IPS-NIHi7 (cell line): Measurements from ENCODE around the gene BEAN1.

Experiments used
- DNase-seq: peaks from one replicate; pipeline ENCODE4 v3.0.0; 2012; ENCODE audit warnings: mixed read lengths; ENCODE audit errors: extremely low spot score

Gene BEAN1

GRCh38 chr16:66419527-66419926 lies 7.6 kb upstream of the BEAN1 start:
- peak; percentile 41 for DNase-seq

GRCh38 chr16:66420396-66420795 lies 6.7 kb upstream of the BEAN1 start:
- DNase-seq: no peak

DNA sequence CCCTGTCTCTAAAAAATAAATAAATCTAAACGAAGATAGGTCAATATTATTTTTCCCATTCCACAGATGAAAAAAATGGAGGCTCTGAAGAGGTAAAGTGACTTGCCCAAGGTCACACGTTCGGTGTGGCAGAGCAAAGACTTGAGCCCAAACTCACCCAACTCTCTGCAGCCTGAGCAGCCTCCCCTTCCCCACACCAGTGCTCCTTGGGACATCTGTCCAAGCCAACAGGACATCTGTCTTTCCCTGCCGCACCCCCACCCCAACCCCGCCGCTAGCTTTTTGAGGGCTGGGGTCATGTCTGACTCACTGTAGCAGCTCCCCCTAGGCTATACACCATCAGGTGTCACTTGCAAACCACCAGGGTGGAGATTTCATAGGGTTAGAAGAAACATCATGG lies 5.2 kb upstream of the BEAN1 start:
- no peak for DNase-seq

GRCh38 chr16:66422366-66422765 lies 4.7 kb upstream of the BEAN1 start:
- no peak for DNase-seq

DNA sequence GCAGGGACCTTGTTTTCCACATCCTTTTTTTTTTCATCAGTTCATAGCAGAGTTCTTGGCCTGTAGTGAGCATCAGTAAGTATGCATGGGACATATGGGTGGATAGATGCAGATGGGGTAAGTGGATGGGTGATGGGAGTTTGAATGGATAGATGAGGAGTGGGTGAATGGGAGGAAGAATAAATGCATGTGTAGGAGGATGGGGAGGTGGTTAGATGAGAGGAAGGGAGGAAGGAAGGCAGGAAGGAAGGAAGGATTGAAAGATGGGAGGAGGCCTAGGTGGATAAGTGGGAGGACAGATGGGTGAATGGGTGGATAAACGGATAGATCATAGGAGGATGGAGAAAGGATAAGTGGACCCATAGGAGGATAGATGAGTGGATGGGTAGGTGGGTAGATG lies 3.9 kb upstream of the BEAN1 start:
- DNase-seq: no peak

- DNase-seq: no peak
Observed at GRCh38 chr16:66425651-66426050, 1.4 kb upstream of the BEAN1 start.

DNA sequence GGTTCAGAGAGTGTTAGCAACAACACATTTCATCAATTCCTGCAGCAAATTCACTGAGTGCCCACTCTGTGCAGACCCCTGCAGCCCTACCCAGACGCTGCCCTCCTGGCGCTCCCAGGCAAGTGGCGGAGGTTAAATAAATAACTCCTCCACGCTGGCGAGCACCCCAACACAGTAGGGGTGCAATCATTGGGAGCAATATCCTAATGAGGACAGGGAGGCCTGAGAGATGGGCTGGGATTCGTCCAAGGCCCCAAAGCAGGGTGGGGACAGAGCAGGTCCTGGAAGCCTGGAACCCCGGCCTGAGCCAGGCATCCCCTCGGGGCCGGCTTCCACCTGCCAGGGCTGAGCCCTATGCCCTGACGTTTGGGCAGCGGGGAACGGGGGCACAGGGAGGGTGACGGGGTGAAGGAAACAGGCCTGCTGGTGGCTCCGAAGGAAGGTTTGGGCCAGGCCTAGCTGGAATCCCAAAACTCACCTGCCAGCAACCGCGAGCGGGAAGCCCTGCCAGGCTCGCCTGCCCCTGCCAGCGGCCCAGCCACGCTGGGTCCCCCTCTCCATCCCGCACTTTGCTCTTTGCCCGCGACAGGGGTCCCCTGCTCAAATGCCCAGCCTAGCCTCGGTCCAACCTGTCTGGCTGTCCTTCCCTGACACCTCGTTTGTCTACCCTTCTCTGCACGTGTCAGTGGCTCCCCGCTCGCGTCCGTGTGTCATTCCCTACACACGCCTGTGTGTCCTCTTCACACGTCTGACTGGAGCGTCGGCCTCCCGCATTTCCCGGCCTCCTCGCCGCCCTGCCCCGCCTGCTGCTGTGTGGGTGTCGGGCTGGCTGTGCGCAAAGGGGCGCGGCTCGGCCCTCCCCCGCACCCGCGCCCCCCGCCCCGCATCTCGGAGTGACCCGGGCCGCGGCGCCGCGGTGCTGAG lies 721 bp upstream of the BEAN1 start:
- DNase-seq: no peak

- peak; percentile 32 for DNase-seq
Observed at GRCh38 chr16:66427871-66428681, 981 bp downstream of the BEAN1 start.

GRCh38 chr16:66428682-66429251 lies 1.7 kb downstream of the BEAN1 start:
- DNase-seq: peak; percentile 53

- no peak for DNase-seq
Observed at GRCh38 chr16:66429290-66429962, 2.3 kb downstream of the BEAN1 start.

DNA sequence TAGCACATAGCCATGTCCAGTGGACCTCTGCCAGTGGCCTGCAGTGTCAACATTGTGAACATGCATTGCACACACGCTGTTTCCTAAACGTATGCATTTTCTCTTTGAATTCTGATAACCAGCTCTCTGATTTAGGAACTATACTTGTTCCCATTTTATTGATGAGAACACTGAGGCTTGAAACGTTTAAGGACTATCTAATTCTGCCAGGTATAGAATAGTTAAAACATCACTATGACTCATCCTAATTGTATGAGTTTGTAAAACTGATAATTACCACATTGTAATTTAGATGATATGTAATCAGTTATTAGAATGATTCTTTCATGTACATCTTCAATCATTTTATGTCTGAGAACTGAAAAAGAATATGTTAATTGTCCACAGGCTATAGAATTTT lies 3.1 kb downstream of the BEAN1 start:
- DNase-seq: no peak

DNA sequence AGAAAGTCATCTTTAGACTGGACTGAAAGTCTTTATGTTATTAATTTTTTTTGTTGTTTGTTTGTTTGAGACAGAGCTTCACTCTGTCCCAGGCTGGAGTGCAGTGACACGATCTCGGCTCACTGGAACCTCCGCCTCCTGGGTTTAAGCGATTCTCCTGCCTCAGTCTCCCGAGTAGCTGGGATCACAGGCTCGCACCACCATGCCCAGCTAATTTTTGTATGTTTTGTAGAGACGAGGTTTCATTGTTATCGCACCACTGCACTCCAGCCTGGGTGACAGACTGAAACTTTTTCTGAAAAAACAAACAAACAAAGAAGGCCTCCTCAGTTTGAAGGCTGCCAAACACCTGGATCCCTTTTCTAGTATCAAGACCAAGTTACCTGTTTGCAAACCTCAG lies 4.7 kb downstream of the BEAN1 start:
- no peak for DNase-seq

- DNase-seq: no peak
Observed at GRCh38 chr16:66432429-66432828, 5.3 kb downstream of the BEAN1 start.

DNA sequence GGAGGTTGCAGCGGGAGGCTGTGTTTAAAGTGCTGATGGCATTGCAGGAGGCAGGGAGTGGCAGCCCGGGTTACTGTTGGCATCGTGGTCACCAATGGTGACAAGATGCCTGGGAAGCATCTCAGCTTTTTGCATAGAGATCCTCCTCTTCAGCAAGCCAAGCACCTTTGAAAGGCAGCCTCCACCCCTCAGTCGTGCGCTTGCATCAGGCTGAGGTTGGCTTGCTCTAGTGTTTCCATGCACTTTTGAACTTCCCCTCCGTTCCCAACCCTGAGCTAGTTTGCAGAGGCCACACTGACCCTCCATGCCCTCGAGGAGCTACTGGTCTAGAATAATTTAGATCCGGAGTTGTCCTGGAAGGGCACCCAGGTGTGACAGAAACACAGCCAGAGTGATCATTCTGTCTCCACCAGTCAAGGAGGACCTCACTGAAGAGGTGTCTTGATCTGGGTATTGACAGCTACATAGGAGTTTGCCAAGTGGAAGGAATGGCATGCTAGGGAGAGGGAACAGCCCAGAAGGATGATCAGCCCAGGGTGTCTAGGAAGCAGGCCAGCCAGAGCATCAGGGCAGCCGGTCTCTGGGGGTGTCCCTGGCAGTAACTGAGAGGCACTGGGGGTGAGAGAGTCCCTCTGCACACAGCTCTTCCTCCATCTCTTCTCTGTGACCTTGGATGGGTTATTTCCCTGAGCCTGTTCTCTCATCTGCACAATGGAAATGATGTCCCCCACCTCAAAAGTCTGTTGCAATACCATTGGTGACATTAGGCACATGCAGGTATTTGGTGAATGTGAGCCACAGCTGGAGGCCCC lies 7.7 kb downstream of the BEAN1 start:
- no peak for DNase-seq

DNA sequence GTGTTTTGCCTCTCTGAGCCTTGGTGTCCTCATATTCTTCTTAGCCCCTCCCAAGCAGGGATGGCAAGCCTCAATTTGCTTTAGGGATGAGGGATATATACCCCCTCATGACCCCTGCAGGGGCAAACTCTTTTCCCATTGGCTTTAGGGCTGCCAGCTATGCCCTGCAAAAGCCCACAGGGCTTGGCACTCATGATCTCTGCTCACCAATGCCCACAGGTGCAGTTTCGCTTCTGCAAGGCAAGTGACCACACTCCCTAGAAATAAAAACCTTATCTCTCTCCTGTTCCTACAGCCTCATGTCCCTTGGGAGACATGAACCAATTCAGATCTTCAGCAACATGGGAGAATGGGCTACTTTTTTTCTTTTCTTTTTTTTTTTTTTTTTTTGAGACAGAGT lies 8.8 kb downstream of the BEAN1 start:
- no peak for DNase-seq

DNA sequence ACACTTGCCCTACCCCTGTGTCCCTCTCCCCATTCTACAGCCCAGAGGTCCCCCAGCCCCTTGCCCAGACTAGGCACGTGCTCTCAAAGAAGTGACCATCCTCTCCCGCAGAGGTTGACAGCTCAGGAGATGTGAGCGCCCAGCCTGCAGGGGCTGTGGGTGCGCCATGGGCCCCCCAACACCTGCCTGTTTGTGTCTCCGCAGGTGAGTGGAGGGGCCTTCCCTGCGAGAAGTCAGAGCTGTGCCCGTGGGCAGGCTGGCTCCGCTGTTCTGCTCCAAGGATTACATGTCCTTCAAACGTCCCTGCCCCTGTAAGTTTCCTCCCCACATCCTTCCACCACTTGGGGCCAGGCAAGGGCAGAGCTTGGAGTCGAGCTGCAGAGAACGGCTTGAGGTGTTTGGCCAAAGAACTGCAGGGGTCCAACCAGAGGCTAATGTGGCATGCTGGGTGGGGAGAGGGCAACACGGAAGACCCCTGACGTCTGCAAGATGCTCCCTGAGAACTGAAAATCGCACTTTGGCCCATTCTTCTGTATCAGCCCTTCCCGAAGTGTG lies 10.4 kb downstream of the BEAN1 start:
- DNase-seq: no peak

GRCh38 chr16:66438536-66438935 lies 11.4 kb downstream of the BEAN1 start:
- no peak for DNase-seq

- DNase-seq: no peak
Observed at GRCh38 chr16:66439051-66439730, 12.1 kb downstream of the BEAN1 start.

- no peak for DNase-seq
Observed at GRCh38 chr16:66440271-66440802, 13.2 kb downstream of the BEAN1 start.

- DNase-seq: no peak
Observed at GRCh38 chr16:66440970-66441369, 13.9 kb downstream of the BEAN1 start.
